Smooth muscle cell (in vitro differentiated cells): ENCODE measurements around the gene SCNN1B. TPM values are rescaled to one million over a fixed set of nuclear protein-coding genes. Genes with fewer than 3 reads are reported as not detected.

Source experiments
- DNase-seq: peaks from one replicate; lab custom pipeline; 2025; ENCODE audit not compliant: unreplicated experiment; lab: John Stamatoyannopoulos, UW
- H2AFZ ChIP-seq: fragments of 200-600 bp; sonication (generic); 2 replicates; pipeline ENCODE4 v1.6.0; 2016; ENCODE audit warnings: antibody characterized with exemption, low read depth, mild to moderate bottlenecking
- H3F3A ChIP-seq: fragments of 200-600 bp; sonication (generic); 2 replicates; pipeline ENCODE4 v1.6.0; 2017; ENCODE audit warnings: antibody characterized with exemption, low read depth
- H3K27ac ChIP-seq: fragments of 200-600 bp; sonication (generic); 2 replicates; pipeline ENCODE4 v1.5.1; 2016; ENCODE audit warnings: low read depth, mild to moderate bottlenecking
- H3K27me3 ChIP-seq: fragments of 200-600 bp; sonication (generic); 2 replicates; pipeline ENCODE4 v1.6.1; 2016; ENCODE audit warnings: low read depth, mild to moderate bottlenecking
- H3K36me3 ChIP-seq: fragments of 200-600 bp; sonication (generic); 2 replicates; pipeline ENCODE4 v1.5.1; 2016; ENCODE audit warnings: low read depth
- H3K4me1 ChIP-seq: fragments of 200-600 bp; sonication (generic); 2 replicates; pipeline ENCODE4 v1.5.1; 2016; ENCODE audit warnings: low read depth
- H3K4me2 ChIP-seq: fragments of 200-600 bp; sonication (generic); 2 replicates; pipeline ENCODE4 v1.6.0; 2016; ENCODE audit warnings: mild to moderate bottlenecking
- H3K4me3 ChIP-seq: fragments of 200-600 bp; sonication (generic); 2 replicates; pipeline ENCODE4 v1.5.1; 2016; ENCODE audit warnings: mild to moderate bottlenecking
- H3K79me2 ChIP-seq: fragments of 200-600 bp; sonication (generic); 2 replicates; pipeline ENCODE4 v1.6.0; 2016; ENCODE audit warnings: low read depth, mild to moderate bottlenecking
- H3K9ac ChIP-seq: fragments of 200-600 bp; sonication (generic); 2 replicates; pipeline ENCODE4 v1.6.0; 2016; ENCODE audit warnings: low read depth
- H3K9me3 ChIP-seq: fragments of 200-600 bp; sonication (generic); replicated peaks from 2 replicates; pipeline ENCODE4 v1.5.1; 2016; ENCODE audit warnings: low read depth
- H4K20me1 ChIP-seq: fragments of 200-600 bp; sonication (generic); 2 replicates; pipeline ENCODE4 v1.6.0; 2016; ENCODE audit warnings: low read depth
- WGBS: methylation state at CpG from one replicate; pipeline ENCODE4 v1.1.7; 2016; ENCODE audit warnings: low lambda C conversion rate; 5-methylcytosine and 5-hydroxymethylcytosine counted together
- polyA plus RNA-seq: library from polyadenylated mRNA; unstranded; fragments of >200 nt; fragmentation: Nextera tagmentation; extraction: Ambion mirVana; gene quantifications from 2 replicates; pipeline ENCODE4 v1.2.1, GENCODE V29; 2016
- total RNA-seq: library from RNA; depleted of rRNA; stranded (reverse); fragments of >200 nt; gene quantifications from 2 replicates; pipeline ENCODE4 v1.2.3, GENCODE V29; 2014
- TF ChIP-seq, protein P1 (sequence below): fragments of 200-600 bp; sonication (generic); IDR thresholded peaks from 2 replicates; pipeline ENCODE4 v1.5.1; 2017; ENCODE audit warnings: borderline replicate concordance, mild to moderate bottlenecking, antibody characterized with exemption; ENCODE audit not compliant: insufficient read depth, poor library complexity, severe bottlenecking

Gene SCNN1B
- total and polyA plus RNA-seq, 2 experiments from 2014 or later = not detected

DNA sequence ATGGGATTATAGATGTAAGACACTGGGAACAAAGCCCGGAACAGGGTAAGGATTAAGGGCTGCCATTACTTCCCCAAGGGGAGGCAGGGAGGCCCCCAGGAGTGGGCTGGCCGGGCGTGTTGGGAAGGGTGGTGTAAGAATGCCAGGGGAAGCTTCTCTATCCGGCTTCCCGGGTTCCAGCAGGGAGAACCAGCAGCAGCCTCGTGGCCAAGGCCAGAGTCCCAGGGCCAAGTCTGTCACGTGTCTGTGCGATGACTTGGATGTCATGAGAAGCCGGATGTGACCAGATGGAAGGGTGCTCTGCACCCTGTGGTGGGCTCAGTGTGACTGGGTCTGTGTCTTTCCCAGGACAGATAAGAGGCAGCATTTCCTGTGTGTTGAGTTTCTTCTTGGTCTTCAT is 52.1 kb downstream of the SCNN1B start:
- Histone ChIP-seq H3K4me1 (no peaks in the 10 kb centered on the region), H3K79me2 (no peaks in the 10 kb centered on the region), H3K9ac (no peak overlapping the region), H2AFZ (no peak overlapping the region), H3K4me3 (no peak overlapping the region), H3K36me3 (no peaks in the 10 kb centered on the region), H3K27ac (no peak overlapping the region), H3K9me3 (no peaks in the 10 kb centered on the region), H4K20me1 (no peaks in the 10 kb centered on the region), H3K4me2 (no peak overlapping the region), H3F3A (no peaks in the 10 kb centered on the region), H3K27me3 (no peaks in the 10 kb centered on the region)
- TF ChIP-seq, protein P1, sequence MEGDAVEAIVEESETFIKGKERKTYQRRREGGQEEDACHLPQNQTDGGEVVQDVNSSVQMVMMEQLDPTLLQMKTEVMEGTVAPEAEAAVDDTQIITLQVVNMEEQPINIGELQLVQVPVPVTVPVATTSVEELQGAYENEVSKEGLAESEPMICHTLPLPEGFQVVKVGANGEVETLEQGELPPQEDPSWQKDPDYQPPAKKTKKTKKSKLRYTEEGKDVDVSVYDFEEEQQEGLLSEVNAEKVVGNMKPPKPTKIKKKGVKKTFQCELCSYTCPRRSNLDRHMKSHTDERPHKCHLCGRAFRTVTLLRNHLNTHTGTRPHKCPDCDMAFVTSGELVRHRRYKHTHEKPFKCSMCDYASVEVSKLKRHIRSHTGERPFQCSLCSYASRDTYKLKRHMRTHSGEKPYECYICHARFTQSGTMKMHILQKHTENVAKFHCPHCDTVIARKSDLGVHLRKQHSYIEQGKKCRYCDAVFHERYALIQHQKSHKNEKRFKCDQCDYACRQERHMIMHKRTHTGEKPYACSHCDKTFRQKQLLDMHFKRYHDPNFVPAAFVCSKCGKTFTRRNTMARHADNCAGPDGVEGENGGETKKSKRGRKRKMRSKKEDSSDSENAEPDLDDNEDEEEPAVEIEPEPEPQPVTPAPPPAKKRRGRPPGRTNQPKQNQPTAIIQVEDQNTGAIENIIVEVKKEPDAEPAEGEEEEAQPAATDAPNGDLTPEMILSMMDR = no peak
- WGBS = 95% methylated on average over 9 of the region's 9 CpGs
- no peak for DNase-seq

GRCh38 chr16:23355106-23355670 is 53.1 kb downstream of the SCNN1B start:
- DNase-seq = no peak
- Histone ChIP-seq H2AFZ (no peak overlapping the region), H3K9me3 (no peaks in the 10 kb centered on the region), H4K20me1 (no peaks in the 10 kb centered on the region), H3K27ac (no peak overlapping the region), H3K4me1 (no peaks in the 10 kb centered on the region), H3F3A (no peaks in the 10 kb centered on the region), H3K4me3 (no peak overlapping the region), H3K4me2 (no peak overlapping the region), H3K79me2 (no peaks in the 10 kb centered on the region), H3K27me3 (no peaks in the 10 kb centered on the region), H3K9ac (no peak overlapping the region), H3K36me3 (no peaks in the 10 kb centered on the region)
- 89% methylated on average over 13 of the region's 13 CpGs for WGBS
- TF ChIP-seq, protein P1 = no peak

DNA sequence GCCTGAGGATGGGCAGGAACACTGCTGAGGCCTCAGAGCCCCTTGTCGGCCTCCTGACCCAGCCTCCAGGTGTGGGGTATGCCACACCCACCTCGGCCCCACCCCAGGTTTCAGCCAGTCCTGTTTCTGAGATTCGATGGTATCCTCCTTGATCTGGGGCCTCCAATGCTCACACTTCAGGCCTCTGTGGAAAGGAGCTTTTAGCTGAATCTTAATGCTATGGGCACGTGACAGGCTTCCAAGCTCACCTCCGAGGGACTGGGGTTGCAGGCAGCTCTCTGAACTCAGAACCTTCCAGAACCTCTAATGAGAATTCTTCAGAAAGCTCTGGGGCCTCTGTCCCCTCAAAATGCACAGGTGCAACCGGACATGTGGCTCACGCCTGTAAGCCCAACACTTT is 54.8 kb downstream of the SCNN1B start:
- H3K4me2 ChIP-seq = no peak overlapping the region
- WGBS = 86% methylated on average over 7 of the region's 7 CpGs
- H3K79me2 ChIP-seq = no peaks in the 10 kb centered on the region
- H3K27ac ChIP-seq = no peak overlapping the region
- H3F3A ChIP-seq = no peaks in the 10 kb centered on the region
- no peaks in the 10 kb centered on the region for H3K4me1 ChIP-seq
- TF ChIP-seq, protein P1 = no peak
- H4K20me1 ChIP-seq = no peaks in the 10 kb centered on the region
- no peaks in the 10 kb centered on the region for H3K9me3 ChIP-seq
- DNase-seq = no peak
- H2AFZ ChIP-seq = no peak overlapping the region
- no peaks in the 10 kb centered on the region for H3K27me3 ChIP-seq
- H3K36me3 ChIP-seq = no peaks in the 10 kb centered on the region
- no peak overlapping the region for H3K9ac ChIP-seq
- H3K4me3 ChIP-seq = no peak overlapping the region

DNA sequence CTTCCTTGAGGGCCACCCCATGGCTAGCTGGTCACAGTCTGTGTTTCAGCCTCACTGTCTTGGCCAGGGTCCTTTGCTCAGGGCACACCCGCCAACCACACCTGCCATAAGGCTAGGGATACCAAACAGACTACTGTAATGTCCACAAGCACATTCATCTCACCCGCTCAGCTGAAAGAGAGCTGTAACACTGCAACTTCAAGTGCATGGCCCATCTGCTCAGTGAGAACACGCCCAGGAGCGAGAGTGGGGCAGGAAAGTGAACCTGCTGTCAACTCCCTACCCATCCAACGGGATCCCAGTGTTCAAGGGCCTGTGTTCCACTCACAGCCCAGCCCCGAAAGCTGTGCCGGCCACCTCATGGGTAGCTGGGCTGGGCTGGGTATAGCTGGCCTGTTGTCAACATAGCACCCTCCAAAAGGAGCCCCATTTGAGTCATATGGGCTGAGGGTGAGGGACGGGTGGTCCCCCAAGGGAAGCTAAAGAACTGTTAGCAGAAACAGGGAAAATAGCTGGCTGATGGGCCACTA is 55.7 kb downstream of the SCNN1B start:
- H4K20me1 ChIP-seq = no peaks in the 10 kb centered on the region
- no peaks in the 10 kb centered on the region for H3K27me3 ChIP-seq
- no peak overlapping the region for H3K27ac ChIP-seq
- no peak overlapping the region for H3K9ac ChIP-seq
- H3K36me3 ChIP-seq = no peaks in the 10 kb centered on the region
- 83% methylated on average over 8 of the region's 8 CpGs for WGBS
- no peak overlapping the region for H3K4me2 ChIP-seq
- no peak overlapping the region for H3K4me3 ChIP-seq
- H3K9me3 ChIP-seq = no peaks in the 10 kb centered on the region
- no peak for DNase-seq
- H3K4me1 ChIP-seq = no peaks in the 10 kb centered on the region
- no peaks in the 10 kb centered on the region for H3K79me2 ChIP-seq
- no peak overlapping the region for H2AFZ ChIP-seq
- no peaks in the 10 kb centered on the region for H3F3A ChIP-seq
- TF ChIP-seq, protein P1 = no peak
